Hepatocyte (in vitro differentiated cells): ENCODE measurements around the gene CERS3. TPM values are rescaled to one million over a fixed set of nuclear protein-coding genes. Genes with fewer than 3 reads are reported as not detected.

ENCODE experiments used
- DNase-seq: peaks from one replicate; pipeline ENCODE4 v3.0.0-alpha.2; 2016; ENCODE audit warnings: low spot score
- H2AFZ ChIP-seq: fragments of 200-600 bp; sonication (generic); 2 replicates; pipeline ENCODE4 v1.6.0; 2016; ENCODE audit warnings: antibody characterized with exemption, mild to moderate bottlenecking
- H3K27ac ChIP-seq: fragments of 200-600 bp; sonication (generic); 2 replicates; pipeline ENCODE4 v1.5.1; 2016; ENCODE audit warnings: mild to moderate bottlenecking
- H3K27me3 ChIP-seq: fragments of 200-600 bp; sonication (generic); 2 replicates; pipeline ENCODE4 v1.6.1; 2016
- H3K36me3 ChIP-seq: fragments of 200-600 bp; sonication (generic); replicated peaks from 2 replicates; pipeline ENCODE4 v1.5.1; 2016; ENCODE audit warnings: low read depth; ENCODE audit not compliant: insufficient read depth
- H3K4me1 ChIP-seq: fragments of 200-600 bp; sonication (generic); 2 replicates; pipeline ENCODE4 v1.5.1; 2016; ENCODE audit warnings: mild to moderate bottlenecking, moderate library complexity; ENCODE audit not compliant: insufficient read depth
- H3K4me2 ChIP-seq: fragments of 200-600 bp; sonication (generic); 2 replicates; pipeline ENCODE4 v1.6.0; 2016
- H3K4me3 ChIP-seq: fragments of 200-600 bp; sonication (generic); 2 replicates; pipeline ENCODE4 v1.5.1; 2016; ENCODE audit warnings: mild to moderate bottlenecking
- H3K79me2 ChIP-seq: fragments of 200-600 bp; sonication (generic); 2 replicates; pipeline ENCODE4 v1.6.0; 2017; ENCODE audit warnings: mild to moderate bottlenecking
- H3K9me2 ChIP-seq: fragments of 200-600 bp; sonication (generic); replicated peaks from 2 replicates; pipeline ENCODE4 v1.6.0; 2017; ENCODE audit warnings: mild to moderate bottlenecking; ENCODE audit not compliant: insufficient read depth
- H3K9me3 ChIP-seq: fragments of 200-600 bp; sonication (generic); 2 replicates; pipeline ENCODE4 v1.5.1; 2016; ENCODE audit warnings: low read depth, mild to moderate bottlenecking
- H4K20me1 ChIP-seq: fragments of 200-600 bp; sonication (generic); 2 replicates; pipeline ENCODE4 v1.6.0; 2016; ENCODE audit warnings: mild to moderate bottlenecking; ENCODE audit not compliant: insufficient read depth, poor library complexity, severe bottlenecking
- CTCF ChIP-seq: fragments of 200-600 bp; sonication (generic); IDR thresholded peaks from 2 replicates; pipeline ENCODE4 v1.5.1; 2016; ENCODE audit warnings: antibody characterized with exemption, mild to moderate bottlenecking; ENCODE audit not compliant: poor library complexity
- EZH2 ChIP-seq: fragments of 200-600 bp; sonication (generic); IDR thresholded peaks from 2 replicates; pipeline ENCODE4 v1.6.1; 2016; ENCODE audit warnings: antibody characterized with exemption, mild to moderate bottlenecking, borderline replicate concordance
- EZH2phosphoT487 ChIP-seq: fragments of 200-600 bp; sonication (generic); IDR thresholded peaks from one replicate; pipeline ENCODE4 v1.6.1; 2018; ENCODE audit warnings: antibody characterized with exemption, mild to moderate bottlenecking, low read depth, moderate library complexity; ENCODE audit not compliant: unreplicated experiment, severe bottlenecking
- WGBS: methylation state at CpG from one replicate; pipeline ENCODE4 v1.1.6; 2016; ENCODE audit warnings: low lambda C conversion rate; ENCODE audit errors: missing lambda C conversion rate; 5-methylcytosine and 5-hydroxymethylcytosine counted together
- polyA plus RNA-seq: library from polyadenylated mRNA; unstranded; fragments of >200 nt; fragmentation: Nextera tagmentation; extraction: Ambion mirVana; gene quantifications from 2 replicates; pipeline ENCODE4 v1.2.1, GENCODE V29; 2016
- total RNA-seq: library from RNA; depleted of rRNA; stranded (reverse); fragments of >200 nt; gene quantifications from 2 replicates; pipeline ENCODE4 v1.2.3, GENCODE V29; 2014

CERS3 gene
- total and polyA plus RNA-seq, 2 experiments from 2014 or later: 0.53 TPM; not detected in 1

DNA sequence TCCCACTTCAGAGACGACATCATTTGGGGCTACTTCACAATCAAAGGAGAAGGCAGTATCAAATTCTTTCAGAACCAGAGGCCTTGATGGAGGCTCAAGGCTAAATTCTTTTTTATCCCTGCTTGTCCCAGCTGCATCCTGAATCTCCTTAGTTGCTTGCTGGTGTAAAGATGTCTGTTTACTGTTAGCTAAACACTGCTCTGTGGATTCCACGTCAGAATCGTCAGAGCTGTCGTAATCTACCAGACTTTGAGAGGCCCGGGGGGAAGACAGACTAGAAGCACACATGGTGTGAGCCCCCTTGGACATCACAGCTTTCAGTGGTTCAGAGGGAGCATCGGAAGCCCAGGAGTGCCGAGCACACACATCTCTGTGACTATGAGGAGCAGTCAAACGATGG, 40.6 kb upstream of the CERS3 start:
- Histone ChIP-seq H3K4me1 (no peaks in the 10 kb centered on the region), H3K27me3 (no peaks in the 10 kb centered on the region), H2AFZ (no peak overlapping the region), H3K4me2 (no peak overlapping the region), H3K36me3 (no peaks in the 10 kb centered on the region), H3K9me2 (no peaks in the 10 kb centered on the region), H3K9me3 (no peaks in the 10 kb centered on the region), H3K4me3 (no peak overlapping the region), H3K27ac (peak overlapping the region; percentile 56), H3K79me2 (no peaks in the 10 kb centered on the region), H4K20me1 (no peaks in the 10 kb centered on the region)
- DNase-seq: peak; percentile 49
- TF ChIP-seq EZH2phosphoT487 (no peak), EZH2 (no peak), CTCF (no peak)
- WGBS: 67% methylated on average over 8 of the region's 8 CpGs

- Histone ChIP-seq H2AFZ (no peak overlapping the region), H4K20me1 (no peaks in the 10 kb centered on the region), H3K9me3 (no peaks in the 10 kb centered on the region), H3K4me2 (no peak overlapping the region), H3K27ac (no peak overlapping the region), H3K4me3 (no peak overlapping the region), H3K9me2 (no peaks in the 10 kb centered on the region), H3K79me2 (no peaks in the 10 kb centered on the region), H3K27me3 (no peaks in the 10 kb centered on the region), H3K4me1 (no peaks in the 10 kb centered on the region), H3K36me3 (no peaks in the 10 kb centered on the region)
- WGBS: 98% methylated on average over 6 of the region's 6 CpGs
- TF ChIP-seq EZH2 (no peak), CTCF (no peak), EZH2phosphoT487 (no peak)
- no peak for DNase-seq
These were observed 38.3 kb upstream of the CERS3 start for GRCh38 chr15:100566850-100567628.

DNA sequence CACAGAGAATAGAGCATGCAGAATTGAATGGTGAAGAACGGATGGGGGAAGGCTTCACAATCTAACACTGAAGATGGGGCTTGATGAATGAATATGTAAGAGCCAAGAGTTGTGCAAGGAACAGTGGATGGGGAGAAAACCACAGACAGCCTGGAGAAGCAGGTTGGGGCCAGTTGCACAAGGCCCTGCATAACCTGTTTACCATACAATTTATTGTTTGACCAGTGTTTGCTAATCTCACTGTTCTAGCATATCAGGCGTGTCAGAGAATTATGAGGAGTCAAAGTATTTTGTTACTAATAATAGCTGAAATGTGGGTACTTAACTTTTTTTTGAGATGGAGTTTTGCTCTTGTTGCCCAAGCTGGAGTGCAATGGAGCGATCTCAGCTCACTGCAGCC, 36.8 kb upstream of the CERS3 start:
- no peaks in the 10 kb centered on the region for H3K27me3 ChIP-seq
- H3K4me1 ChIP-seq: no peaks in the 10 kb centered on the region
- H3K4me2 ChIP-seq: no peak overlapping the region
- TF ChIP-seq CTCF (no peak), EZH2 (no peak), EZH2phosphoT487 (no peak)
- no peaks in the 10 kb centered on the region for H3K9me3 ChIP-seq
- no peak overlapping the region for H3K4me3 ChIP-seq
- no peak for DNase-seq
- H3K79me2 ChIP-seq: no peaks in the 10 kb centered on the region
- H4K20me1 ChIP-seq: no peaks in the 10 kb centered on the region
- no peak overlapping the region for H3K27ac ChIP-seq
- H2AFZ ChIP-seq: no peak overlapping the region
- H3K9me2 ChIP-seq: no peaks in the 10 kb centered on the region
- WGBS: 92% methylated on average over 3 of the region's 3 CpGs
- H3K36me3 ChIP-seq: no peaks in the 10 kb centered on the region
